HCT116 (cell line): ENCODE data around the gene NOS3. TPM values are rescaled to one million over a fixed set of nuclear protein-coding genes. Genes with fewer than 3 reads are reported as not detected.

Source experiments
- ATAC-seq: fragments of 200-7000 bp; cut with Tn5 transposase; 2 replicates; pipeline ENCODE4 v1.9.1; 2020; ENCODE audit warnings: mild to moderate bottlenecking, moderate library complexity
- BruUV-seq: library from RNA; stranded (reverse); fragments of 400-500 nt; replicated peaks from 2 replicates; lab custom pipeline; 2021; lab: Mats Ljungman, UMichigan
- CTCF ChIA-PET: fragments of 300-600 bp; sonication (Branson Sonifier 250); formaldehyde crosslinking; loops from one replicate; lab custom pipeline; 2021; ENCODE audit warnings: antibody characterized with exemption; lab: Charles Lee
- POLR2A ChIA-PET: fragments of 300-600, 350-600 bp; sonication (Branson Sonifier 250); formaldehyde crosslinking; loops from one replicate; lab custom pipeline; 2021; ENCODE audit warnings: antibody characterized with exemption; lab: Charles Lee
- RAD21 ChIA-PET, 2 experiments: fragments of 300-600 bp; sonication (Branson Sonifier 250); formaldehyde crosslinking; loops; one replicate each; lab custom pipeline; 2023; ENCODE audit warnings: low total read pairs in 2 of 2; ENCODE audit not compliant: uncharacterized antibody in 2 of 2, unreplicated experiment in 2 of 2, low non-redundant PET in 1 of 2; lab: Charles Lee
- DNase-seq: peaks from one replicate; pipeline ENCODE4 v3.0.0-alpha.2; 2010; ENCODE audit warnings: low read depth, low spot score
- H2AFZ ChIP-seq: fragments of 200-600 bp; shearing (Covaris generic), sonication (generic); 2 replicates; pipeline ENCODE4 v1.6.1; 2017; ENCODE audit warnings: low read depth, mixed run types, mixed read lengths, antibody characterized with exemption, low read length; ENCODE audit not compliant: poor library complexity, severe bottlenecking
- H3K27ac ChIP-seq: 2 replicates; pipeline ENCODE4 v1.5.1; 2012; ENCODE audit warnings: low read depth, low read length
- H3K27me3 ChIP-seq: fragments of 200-600 bp; sonication (generic); 2 replicates; pipeline ENCODE4 v1.6.1; 2016; ENCODE audit warnings: mixed run types, low read length, mixed read lengths; ENCODE audit not compliant: insufficient read depth
- H3K36me3 ChIP-seq, 2 experiments: fragments of 200-500 bp in 1 of 2; fragments of 200-600 bp in 1 of 2; sonication (Bioruptor generic) in 1 of 2; sonication (generic) in 1 of 2; 2 replicates each; pipeline versions ENCODE4 v1.5.1 to v1.6.1; 2014 to 2016; ENCODE audit warnings: low read length in 2 of 2, inconsistent platforms in 1 of 2, mixed read lengths in 1 of 2, mixed run types in 1 of 2; ENCODE audit not compliant: insufficient read depth in 2 of 2, control insufficient read depth in 1 of 2
- H3K4me1 ChIP-seq, 2 experiments: fragments of 200-600 bp in 1 of 2; sonication (generic) in 1 of 2; 2 replicates each; pipeline versions ENCODE4 v1.5.1 to v1.6.1; 2012 to 2017; ENCODE audit warnings: low read length in 2 of 2, inconsistent platforms in 1 of 2, mild to moderate bottlenecking in 1 of 2, mixed read lengths in 1 of 2, mixed run types in 1 of 2, moderate library complexity in 1 of 2; ENCODE audit not compliant: insufficient read depth in 2 of 2, control insufficient read depth in 1 of 2
- H3K4me2 ChIP-seq: fragments of 200-600 bp; sonication (generic); 2 replicates; pipeline ENCODE4 v1.6.1; 2017; ENCODE audit warnings: mixed run types, low read length, mixed read lengths
- H3K4me3 ChIP-seq, 2 experiments: fragments of 200-600 bp in 1 of 2; sonication (generic) in 1 of 2; replicated peaks in 1 of 2; 2 replicates each; pipeline ENCODE4 v1.5.1; 2011 to 2016; ENCODE audit warnings: low read length in 2 of 2, control low read depth in 1 of 2, low read depth in 1 of 2, mild to moderate bottlenecking in 1 of 2, mixed read lengths in 1 of 2, mixed run types in 1 of 2
- H3K79me2 ChIP-seq: fragments of 200-600 bp; sonication (generic); 2 replicates; pipeline ENCODE4 v1.6.1; 2017; ENCODE audit warnings: mild to moderate bottlenecking, mixed run types, low read length, moderate library complexity, mixed read lengths; ENCODE audit not compliant: insufficient read depth
- H3K9ac ChIP-seq: fragments of 200-600 bp; sonication (generic); 2 replicates; pipeline ENCODE4 v1.6.1; 2016; ENCODE audit warnings: low read length, mixed read lengths
- H3K9me2 ChIP-seq: fragments of 200-600 bp; sonication (generic), shearing (Covaris generic); 2 replicates; pipeline ENCODE4 v1.6.1; 2017; ENCODE audit warnings: mixed run types, mild to moderate bottlenecking, moderate library complexity; ENCODE audit not compliant: insufficient read depth
- H3K9me3 ChIP-seq, 2 experiments: fragments of 200-500 bp in 1 of 2; fragments of 200-600 bp in 1 of 2; sonication (Bioruptor generic) in 1 of 2; sonication (generic) in 1 of 2; 2 replicates each; pipeline ENCODE4 v1.6.1; 2014 to 2017; ENCODE audit warnings: low read length in 2 of 2, mixed read lengths in 2 of 2, inconsistent platforms in 1 of 2, low read depth in 1 of 2, mild to moderate bottlenecking in 1 of 2, mixed run types in 1 of 2, moderate library complexity in 1 of 2; ENCODE audit not compliant: control insufficient read depth in 1 of 2, insufficient read depth in 1 of 2
- H4K20me1 ChIP-seq: fragments of 200-600 bp; sonication (generic), shearing (Covaris generic); 2 replicates; pipeline ENCODE4 v1.6.1; 2017; ENCODE audit warnings: mixed run types, mild to moderate bottlenecking, moderate library complexity; ENCODE audit not compliant: insufficient read depth
- EZH2phosphoT487 ChIP-seq: fragments of 200-600 bp; IDR thresholded peaks from 2 replicates; pipeline ENCODE4 v1.6.1; 2018; ENCODE audit warnings: antibody characterized with exemption, borderline replicate concordance
- POLR2A ChIP-seq: IDR thresholded peaks from 2 replicates; pipeline ENCODE4 v1.7.0; 2011; ENCODE audit warnings: borderline replicate concordance; ENCODE audit not compliant: insufficient read depth, insufficient read length; ENCODE audit errors: extremely low read depth
- RAD21 ChIP-seq: IDR thresholded peaks from 2 replicates; pipeline ENCODE4 v1.6.1; 2012; ENCODE audit warnings: low read depth, mild to moderate bottlenecking
- intact Hi-C: fragments of 100-400 bp; cut with micrococcal nuclease; formaldehyde crosslinking; loops from 2 replicates; pipeline ENCODE4 v1.10.0; 2022
- total RNA-seq: library from RNA; stranded (reverse); gene quantifications from one replicate; pipeline ENCODE4 v1.2.1, GENCODE V29; 2021; ENCODE audit not compliant: unreplicated experiment
- TF ChIP-seq, protein P1 (sequence below), 3 experiments: fragments of 200-600 bp in 1 of 3; sonication (generic) in 1 of 3; IDR thresholded peaks in 2 of 3; conservative IDR thresholded peaks in 1 of 3; 2 replicates each; pipeline ENCODE4 v1.5.1; 2012 to 2017; ENCODE audit warnings: low read depth in 2 of 3, low read length in 2 of 3, antibody characterized with exemption in 1 of 3, borderline replicate concordance in 1 of 3, control low read depth in 1 of 3, mild to moderate bottlenecking in 1 of 3, mixed read lengths in 1 of 3, mixed run types in 1 of 3, moderate library complexity in 1 of 3; ENCODE audit not compliant: insufficient read depth in 1 of 3

The NOS3 gene
- total RNA-seq, 1 experiment from 2014 or later, result 35.8 TPM

DNA sequence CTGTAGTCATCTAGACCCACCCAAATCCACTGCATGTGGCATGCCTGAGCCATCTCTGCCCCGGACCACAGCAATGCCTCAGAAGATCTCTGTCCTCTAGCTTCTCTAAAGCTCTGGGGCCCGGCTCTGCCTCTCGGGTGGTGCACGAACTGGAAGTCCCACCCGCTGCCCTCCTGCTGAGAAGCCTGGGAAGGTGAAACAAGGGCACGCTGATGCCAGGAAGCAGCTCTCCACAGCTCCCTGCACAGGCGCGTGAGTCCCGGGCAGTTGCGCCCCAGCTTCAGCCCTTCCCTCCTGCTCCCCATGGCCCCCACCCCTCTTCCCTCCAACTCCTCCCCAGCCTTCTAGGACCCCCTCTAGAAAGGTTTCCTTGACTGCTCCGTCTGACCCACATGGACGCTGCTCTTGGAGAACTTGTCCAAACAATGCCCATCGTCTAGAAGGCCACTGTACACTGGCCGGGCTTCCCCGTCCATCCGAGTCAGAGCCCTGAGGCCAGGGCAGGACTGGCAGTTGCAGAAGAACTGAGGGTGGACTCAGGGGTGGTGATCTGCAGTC is 25.5 kb upstream of the NOS3 start:
- POLR2A ChIA-PET, result no interaction called here
- Histone ChIP-seq H3K9me2 (no peaks in the 10 kb centered on the region), H2AFZ (no peak overlapping the region), H3K4me2 (peak overlapping the region; percentile 67), H3K9ac (peak overlapping the region; percentile 10; the same call in 1 of the 2 replicates), H3K4me1 (peaks cover 20 to 27% of the 10 kb centered on the region in 2 experiments), H3K79me2 (no peaks in the 10 kb centered on the region), H3K36me3 (no peaks in the 10 kb centered on the region), H3K27ac (peak overlapping the region; percentile 34; the same call in 1 of the 2 replicates), H3K4me3 (no peak overlapping the region), H3K9me3 (no peaks in the 10 kb centered on the region), H3K27me3 (no peaks in the 10 kb centered on the region), H4K20me1 (no peaks in the 10 kb centered on the region)
- TF ChIP-seq POLR2A, result no peak
- ATAC-seq (no peak), DNase-seq (no peak)
- BruUV-seq, result no TSS peak
- intact Hi-C loops, result no loop called here
- CTCF ChIA-PET, result interaction anchor here (0.6 to 3.3 kb wide), 10 partner anchors 9 to 150 kb away, joined by 3 to 25 read pairs (median 3); no protein-coding TSS in a partner anchor
- RAD21 ChIA-PET, result interaction anchor here in 1 of 2 experiments (1.2 to 1.4 kb wide), 2 partner anchors 43 to 63 kb away, joined by 3 to 4 read pairs; partner anchors contain the start of gene ABCB8

DNA sequence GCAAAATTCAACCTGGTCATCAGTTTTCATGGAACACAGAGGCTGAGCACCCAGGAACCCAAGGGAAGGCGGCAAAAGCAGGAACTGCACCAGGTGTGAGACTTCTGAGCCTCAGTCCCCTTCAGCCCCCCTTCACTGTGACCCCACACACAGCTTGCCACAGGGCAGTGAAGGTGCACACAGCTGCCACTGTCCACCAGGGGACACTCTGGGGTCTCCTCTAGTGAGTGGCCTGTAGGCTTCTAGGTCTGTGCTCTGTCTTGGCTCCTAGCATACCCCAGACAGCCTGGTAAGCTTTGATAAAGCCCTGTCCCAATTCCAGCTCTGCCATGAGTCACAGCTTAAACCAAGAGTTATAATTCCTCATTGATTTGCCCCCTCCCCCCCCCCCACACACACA is 24.8 kb upstream of the NOS3 start:
- H3K36me3 ChIP-seq, result no peaks in the 10 kb centered on the region
- TF ChIP-seq EZH2phosphoT487, result no peak
- TF ChIP-seq, protein P1, sequence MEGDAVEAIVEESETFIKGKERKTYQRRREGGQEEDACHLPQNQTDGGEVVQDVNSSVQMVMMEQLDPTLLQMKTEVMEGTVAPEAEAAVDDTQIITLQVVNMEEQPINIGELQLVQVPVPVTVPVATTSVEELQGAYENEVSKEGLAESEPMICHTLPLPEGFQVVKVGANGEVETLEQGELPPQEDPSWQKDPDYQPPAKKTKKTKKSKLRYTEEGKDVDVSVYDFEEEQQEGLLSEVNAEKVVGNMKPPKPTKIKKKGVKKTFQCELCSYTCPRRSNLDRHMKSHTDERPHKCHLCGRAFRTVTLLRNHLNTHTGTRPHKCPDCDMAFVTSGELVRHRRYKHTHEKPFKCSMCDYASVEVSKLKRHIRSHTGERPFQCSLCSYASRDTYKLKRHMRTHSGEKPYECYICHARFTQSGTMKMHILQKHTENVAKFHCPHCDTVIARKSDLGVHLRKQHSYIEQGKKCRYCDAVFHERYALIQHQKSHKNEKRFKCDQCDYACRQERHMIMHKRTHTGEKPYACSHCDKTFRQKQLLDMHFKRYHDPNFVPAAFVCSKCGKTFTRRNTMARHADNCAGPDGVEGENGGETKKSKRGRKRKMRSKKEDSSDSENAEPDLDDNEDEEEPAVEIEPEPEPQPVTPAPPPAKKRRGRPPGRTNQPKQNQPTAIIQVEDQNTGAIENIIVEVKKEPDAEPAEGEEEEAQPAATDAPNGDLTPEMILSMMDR (IDR thresholded peaks at IDR 0.05 in 2 of 3, conservative IDR thresholded peaks at IDR 0.05 in 1 of 3; ENCODE audit: borderline replicate concordance in 1 of 3, insufficient read depth in 1 of 3, low read depth in 2 of 3, low read length in 2 of 3), result peak; percentile 51 to 72 (median 52)
- TF ChIP-seq RAD21, result peak; percentile 67
- BruUV-seq, result no TSS peak
- DNase-seq, result no peak
- H2AFZ ChIP-seq, result no peak overlapping the region
- H3K4me1 ChIP-seq, result peaks cover 20 to 27% of the 10 kb centered on the region in 2 experiments
- ATAC-seq, result peak; percentile 50
- no peaks in the 10 kb centered on the region for H3K79me2 ChIP-seq
- H4K20me1 ChIP-seq, result no peaks in the 10 kb centered on the region
- ChIA-PET RAD21 (interaction anchor here in 1 of 2 experiments (0.6 to 1.4 kb wide), 3 partner anchors 43 to 117 kb away, joined by 3 to 4 read pairs (median 3); partner anchors contain the start of genes ABCB8 and TMUB1), CTCF (interaction anchor here (0.7 kb wide), 1 partner anchor 15 kb away, joined by 3 read pairs; no protein-coding TSS in a partner anchor), POLR2A (no interaction called here)
- H3K27me3 ChIP-seq, result no peaks in the 10 kb centered on the region
- no peaks in the 10 kb centered on the region for H3K9me3 ChIP-seq
- peak overlapping the region; percentile 67; the same call in 1 of the 2 replicates for H3K4me2 ChIP-seq
- H3K27ac ChIP-seq, result no peak overlapping the region
- H3K4me3 ChIP-seq, result no peak overlapping the region
- intact Hi-C loops, result no loop called here
- no peaks in the 10 kb centered on the region for H3K9me2 ChIP-seq
- H3K9ac ChIP-seq, result no peak overlapping the region
